ENCODE results near the gene FAM217B. TPM values are rescaled to one million over a fixed set of nuclear protein-coding genes. Genes with fewer than 3 reads are reported as not detected.
A peak's percentile ranks its signal among the peaks of the same experiment; 100 is the strongest.

FAM217B gene, protein sequence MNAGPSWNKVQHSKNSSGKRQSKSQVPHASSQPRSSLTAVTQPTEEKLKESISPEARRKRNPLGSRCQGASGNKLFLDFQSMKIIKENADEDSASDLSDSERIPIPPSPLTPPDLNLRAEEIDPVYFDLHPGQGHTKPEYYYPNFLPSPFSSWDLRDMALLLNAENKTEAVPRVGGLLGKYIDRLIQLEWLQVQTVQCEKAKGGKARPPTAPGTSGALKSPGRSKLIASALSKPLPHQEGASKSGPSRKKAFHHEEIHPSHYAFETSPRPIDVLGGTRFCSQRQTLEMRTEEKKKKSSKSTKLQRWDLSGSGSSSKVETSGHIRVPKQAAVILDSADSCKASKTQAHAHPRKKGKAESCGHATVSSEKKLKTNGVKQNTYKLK
- total RNA-seq (2014; rRNA removed; shearing (Covaris generic)), result 13.5 and 14.0 TPM in 2 replicates

DNA sequence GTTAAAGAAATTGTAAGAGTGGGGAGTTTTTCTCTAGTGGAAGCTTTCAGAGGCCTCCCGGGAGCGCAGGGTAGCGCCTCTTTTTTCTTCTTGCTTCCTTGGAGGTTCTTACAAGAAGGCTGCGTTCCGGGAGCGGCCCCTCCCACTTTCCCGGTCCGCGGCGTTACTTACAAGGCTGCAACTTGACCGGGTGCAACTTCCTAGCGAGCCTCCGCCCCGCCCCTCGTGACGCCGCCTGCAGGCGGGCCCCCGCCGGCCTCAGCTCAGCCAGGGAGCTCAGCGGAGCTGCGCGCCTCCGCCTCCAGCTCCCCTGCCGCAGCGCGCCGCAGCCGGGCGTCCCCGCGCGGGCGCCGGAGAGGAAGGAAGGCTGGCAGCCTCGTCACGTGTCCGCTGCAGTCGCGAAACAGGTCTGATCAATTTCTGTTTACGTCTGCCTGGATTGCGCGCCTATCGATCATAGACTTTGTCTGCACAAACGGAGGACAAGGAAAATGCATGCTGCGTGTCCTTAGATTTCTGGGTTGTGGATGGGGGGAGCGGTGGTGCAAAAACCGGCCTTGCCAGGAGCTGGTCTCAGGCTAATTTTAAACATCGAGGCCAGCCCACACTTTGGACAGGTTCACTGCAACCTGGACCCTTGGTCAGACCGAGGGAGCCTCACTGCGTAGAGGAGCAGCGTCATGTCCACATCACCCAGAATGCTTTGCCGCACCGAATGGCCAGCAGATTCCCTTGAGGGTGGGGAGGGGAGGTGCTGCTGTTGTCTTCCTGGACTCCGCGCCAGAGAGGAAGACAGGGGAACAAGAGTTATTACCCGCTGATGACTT is at the start of gene FAM217B, which contains the start of gene PPP1R3D:
FAM217B (plus strand) TSS at position 261 of the 827 bp plus-strand sequence. CDS start 3,555 bp downstream, outside the sequence.
PPP1R3D (minus strand) TSS at position 177 of the 827 bp plus-strand sequence. CDS start 374 bp downstream, outside the sequence.
- DNase-seq (ENCODE audit: low spot score), result peak; percentile 93
- in situ Hi-C loops (cut with HindIII; ENCODE audit: low sequenced_read_pairs), result no loop called here

DNA sequence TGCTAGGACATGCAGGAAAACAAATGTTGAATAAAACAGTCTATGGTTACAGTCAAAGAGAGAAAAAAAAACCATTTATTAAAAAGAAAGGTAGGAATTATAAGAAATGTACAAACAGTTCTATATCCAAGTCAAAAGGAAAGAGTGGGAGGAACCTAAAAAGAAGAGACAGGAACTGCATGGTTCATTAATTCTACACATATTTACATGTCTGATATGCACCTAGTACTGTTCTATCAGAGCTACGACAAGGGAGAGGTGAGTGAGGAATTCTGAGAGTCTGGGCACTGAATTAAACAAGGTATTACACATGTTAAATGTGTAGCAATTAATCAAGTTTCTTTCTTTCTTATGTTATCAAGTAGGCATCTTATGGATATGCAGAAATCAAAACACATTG is 48.6 kb upstream of the FAM217B start:
- peak; percentile 9 for DNase-seq (ENCODE audit: low spot score)
- in situ Hi-C loops (cut with HindIII; ENCODE audit: low sequenced_read_pairs), result no loop called here

DNA sequence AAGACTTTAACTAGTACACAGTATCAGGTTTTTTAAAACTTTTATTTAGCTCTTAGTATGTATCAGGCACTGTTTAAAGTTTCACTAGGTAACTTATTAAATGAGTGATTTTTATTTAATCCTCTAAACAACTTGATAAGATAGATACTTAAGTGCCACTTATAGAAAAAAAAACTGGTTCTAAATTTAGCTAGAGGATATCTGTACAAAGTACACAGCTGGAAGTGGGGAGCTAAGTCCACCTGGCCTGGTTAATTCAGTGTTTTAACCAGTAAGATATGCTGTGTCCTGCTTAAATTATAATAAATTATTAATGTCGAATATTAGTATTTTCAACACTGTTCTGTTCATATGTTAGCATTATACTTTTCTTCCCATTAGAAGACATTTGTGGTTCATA is 44.3 kb upstream of the FAM217B start:
- in situ Hi-C loops (cut with HindIII; ENCODE audit: low sequenced_read_pairs), result no loop called here
- DNase-seq (ENCODE audit: low spot score), result no peak

DNA sequence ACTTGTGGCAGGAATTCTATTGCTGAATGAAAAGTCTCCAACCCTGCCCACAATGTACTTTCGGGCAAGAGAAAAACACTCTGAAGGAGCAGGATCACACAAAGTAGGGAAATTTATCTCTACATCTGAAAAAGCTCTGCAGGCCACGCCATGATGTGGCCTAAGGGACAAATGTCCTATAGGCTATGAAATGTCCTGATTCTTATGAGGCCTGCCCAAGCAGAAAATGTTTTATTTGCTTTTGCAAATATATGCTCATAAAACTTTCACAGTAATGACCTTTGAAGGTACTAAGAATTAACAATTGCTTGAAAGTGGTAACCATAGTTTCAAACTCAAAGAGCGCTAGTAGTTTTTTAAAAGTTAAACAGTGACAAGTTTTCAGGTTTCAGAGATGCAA is 37.7 kb upstream of the FAM217B start:
- DNase-seq (ENCODE audit: low spot score), result no peak
- in situ Hi-C loops (cut with HindIII; ENCODE audit: low sequenced_read_pairs), result no loop called here

DNA sequence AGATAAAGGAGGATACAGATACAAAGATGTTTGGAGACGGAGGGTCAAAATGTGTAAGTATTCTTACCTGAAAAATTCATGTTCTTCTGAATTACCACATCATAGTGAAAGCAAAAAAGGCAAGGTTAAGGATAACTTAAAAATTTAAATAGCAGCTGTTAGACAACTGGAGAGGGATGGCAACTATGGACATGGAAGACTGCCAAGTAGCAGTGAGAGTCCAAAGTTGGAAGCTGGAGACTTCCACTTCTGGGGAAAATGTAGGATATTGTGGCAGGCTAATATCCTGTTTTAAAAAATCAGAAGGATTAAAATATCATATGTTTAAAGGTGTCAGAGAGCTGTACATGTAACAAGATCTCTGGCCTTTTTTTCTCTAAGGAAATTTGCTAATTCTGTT is 36.6 kb upstream of the FAM217B start:
- in situ Hi-C loops (cut with HindIII; ENCODE audit: low sequenced_read_pairs), result no loop called here
- no peak for DNase-seq (ENCODE audit: low spot score)

DNA sequence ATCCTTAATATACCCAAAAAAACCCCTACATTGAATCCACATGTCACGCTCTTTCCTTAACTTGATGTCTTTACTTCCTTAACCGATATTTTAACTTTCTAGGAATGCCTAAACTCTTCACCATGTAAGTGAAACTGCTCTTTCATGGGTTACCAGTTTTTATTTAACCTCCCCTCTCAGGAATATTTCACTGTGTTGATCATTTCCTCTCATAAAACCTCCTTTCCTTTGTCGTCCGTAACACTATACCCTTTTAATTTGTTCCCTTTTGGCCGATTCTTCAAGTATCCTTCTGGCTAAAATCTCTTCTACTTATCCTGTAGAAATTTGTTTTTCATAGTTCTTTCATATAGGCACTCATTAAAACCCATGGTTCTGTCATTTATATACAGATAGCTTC is 31.3 kb upstream of the FAM217B start:
- in situ Hi-C loops (cut with HindIII; ENCODE audit: low sequenced_read_pairs), result no loop called here
- no peak for DNase-seq (ENCODE audit: low spot score)

DNA sequence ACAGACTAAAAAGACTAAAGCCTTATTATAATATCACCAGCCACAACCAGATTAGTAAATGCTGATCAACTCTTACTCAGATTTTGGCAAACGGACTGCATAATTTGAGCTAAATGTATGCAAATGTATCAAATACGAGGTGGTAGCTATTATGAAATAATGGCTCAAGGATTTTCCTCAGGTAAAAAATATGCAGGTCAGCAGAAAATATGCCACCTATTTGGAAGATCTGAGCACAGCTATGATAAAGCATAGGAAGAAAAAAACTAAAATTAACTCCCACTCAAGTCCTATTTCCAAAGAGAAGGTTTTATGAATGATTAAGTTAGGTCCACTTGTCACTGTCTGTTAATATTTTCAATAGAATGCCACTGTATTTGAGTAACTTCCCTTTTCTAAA is 29.1 kb upstream of the FAM217B start:
- in situ Hi-C loops (cut with HindIII; ENCODE audit: low sequenced_read_pairs), result no loop called here

DNA sequence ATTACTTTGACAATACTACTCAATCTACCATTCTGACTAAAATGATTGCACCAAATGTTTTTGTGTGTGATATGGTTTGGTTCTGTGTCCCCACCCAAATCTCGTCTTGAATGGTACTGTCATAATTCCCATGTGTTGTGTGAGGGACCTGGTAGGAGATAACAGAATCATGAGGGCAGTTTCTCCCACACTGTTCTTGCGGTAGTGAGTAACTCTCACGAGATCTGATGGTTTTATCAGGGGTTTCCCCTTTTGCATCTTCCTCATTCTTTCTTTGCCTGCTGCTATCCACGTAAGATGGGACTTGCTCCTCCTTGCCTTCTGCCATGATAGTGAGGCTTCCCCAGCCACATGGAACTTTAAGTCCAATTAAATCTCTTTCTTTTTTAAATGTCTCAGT is 27.6 kb upstream of the FAM217B start:
- in situ Hi-C loops (cut with HindIII; ENCODE audit: low sequenced_read_pairs), result no loop called here
- DNase-seq (ENCODE audit: low spot score), result no peak

More for the DNA sequence above, 29.1 kb upstream of the FAM217B start:
- no peak for DNase-seq (ENCODE audit: low spot score)

DNA sequence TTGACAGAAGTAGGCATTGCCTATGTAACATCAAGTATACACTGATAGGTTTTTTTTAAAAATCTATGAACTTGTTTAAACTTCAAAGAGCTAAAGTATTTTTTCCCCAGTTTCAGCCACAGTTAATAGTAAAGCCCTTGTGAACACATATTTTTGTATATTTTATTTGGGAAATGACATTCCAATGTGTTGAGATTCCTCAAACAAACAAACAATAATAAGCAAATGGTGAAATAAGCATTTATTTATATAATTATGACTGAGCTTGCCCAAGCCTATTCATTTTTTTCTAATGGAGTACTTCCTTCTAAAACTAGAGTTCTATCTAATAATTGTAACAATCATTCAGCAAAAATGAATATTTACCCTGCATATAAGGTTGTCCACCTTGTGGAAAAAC is 19.2 kb upstream of the FAM217B start:
- DNase-seq (ENCODE audit: low spot score), result no peak
- in situ Hi-C loops (cut with HindIII; ENCODE audit: low sequenced_read_pairs), result no loop called here

DNA sequence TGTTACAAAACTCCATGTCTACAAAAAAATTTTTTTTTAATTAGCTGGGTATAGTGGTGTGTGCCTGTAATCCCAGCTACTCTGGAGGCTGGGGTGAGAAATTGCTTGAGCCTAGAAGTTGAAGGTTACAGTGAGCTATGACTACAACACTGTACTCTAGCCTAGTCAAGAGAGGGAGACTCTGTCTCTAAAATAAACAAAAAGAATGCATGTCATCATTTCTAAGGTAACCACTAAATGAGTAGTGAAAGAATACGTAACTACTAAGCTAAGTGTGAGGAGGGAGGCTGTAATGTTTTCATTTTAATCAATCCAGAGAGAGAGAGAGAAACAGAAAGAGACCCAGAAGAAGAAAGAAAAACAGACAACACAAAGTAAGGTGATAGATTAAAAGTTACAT is 16.7 kb upstream of the FAM217B start:
- in situ Hi-C loops (cut with HindIII; ENCODE audit: low sequenced_read_pairs), result no loop called here
- DNase-seq (ENCODE audit: low spot score), result no peak

DNA sequence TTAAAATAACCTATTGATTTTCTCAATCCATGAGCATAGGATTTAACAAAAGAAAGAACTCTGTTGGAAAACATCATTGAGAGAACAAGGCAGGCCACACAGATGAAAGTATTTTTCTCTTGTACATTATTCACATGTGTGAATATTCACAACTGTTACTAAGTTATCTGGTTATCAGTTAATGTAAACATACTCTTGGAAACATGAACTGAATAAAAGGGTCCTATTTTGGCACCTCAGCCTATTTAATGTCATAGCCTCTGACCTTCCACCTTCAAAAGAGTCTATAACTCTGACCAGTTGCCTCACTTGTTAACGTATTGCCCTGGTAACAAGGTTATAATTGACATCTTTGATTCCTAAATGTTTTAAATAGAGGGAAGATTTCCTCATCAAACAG is 14.8 kb upstream of the FAM217B start:
- DNase-seq (ENCODE audit: low spot score), result no peak
- in situ Hi-C loops (cut with HindIII; ENCODE audit: low sequenced_read_pairs), result no loop called here

DNA sequence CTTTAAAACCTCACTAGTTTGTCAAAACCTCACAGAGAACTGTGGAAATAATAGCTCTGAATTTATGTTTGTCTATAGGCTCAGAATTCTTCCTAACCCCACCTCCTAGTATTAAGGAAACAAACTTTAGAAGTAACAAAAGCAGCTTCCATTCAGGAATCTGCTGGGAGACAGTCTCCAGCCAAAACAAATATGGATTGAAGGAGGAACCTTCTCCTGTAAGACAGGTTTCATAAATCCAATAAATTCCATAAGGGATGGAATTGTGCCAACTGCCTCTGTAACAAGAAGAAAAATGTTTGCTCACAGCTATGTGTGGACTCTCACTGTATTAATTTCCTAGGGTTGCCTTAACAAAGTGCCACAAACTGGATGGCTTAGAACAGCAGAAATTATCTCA is 14.3 kb upstream of the FAM217B start:
- in situ Hi-C loops (cut with HindIII; ENCODE audit: low sequenced_read_pairs), result no loop called here
- no peak for DNase-seq (ENCODE audit: low spot score)

DNA sequence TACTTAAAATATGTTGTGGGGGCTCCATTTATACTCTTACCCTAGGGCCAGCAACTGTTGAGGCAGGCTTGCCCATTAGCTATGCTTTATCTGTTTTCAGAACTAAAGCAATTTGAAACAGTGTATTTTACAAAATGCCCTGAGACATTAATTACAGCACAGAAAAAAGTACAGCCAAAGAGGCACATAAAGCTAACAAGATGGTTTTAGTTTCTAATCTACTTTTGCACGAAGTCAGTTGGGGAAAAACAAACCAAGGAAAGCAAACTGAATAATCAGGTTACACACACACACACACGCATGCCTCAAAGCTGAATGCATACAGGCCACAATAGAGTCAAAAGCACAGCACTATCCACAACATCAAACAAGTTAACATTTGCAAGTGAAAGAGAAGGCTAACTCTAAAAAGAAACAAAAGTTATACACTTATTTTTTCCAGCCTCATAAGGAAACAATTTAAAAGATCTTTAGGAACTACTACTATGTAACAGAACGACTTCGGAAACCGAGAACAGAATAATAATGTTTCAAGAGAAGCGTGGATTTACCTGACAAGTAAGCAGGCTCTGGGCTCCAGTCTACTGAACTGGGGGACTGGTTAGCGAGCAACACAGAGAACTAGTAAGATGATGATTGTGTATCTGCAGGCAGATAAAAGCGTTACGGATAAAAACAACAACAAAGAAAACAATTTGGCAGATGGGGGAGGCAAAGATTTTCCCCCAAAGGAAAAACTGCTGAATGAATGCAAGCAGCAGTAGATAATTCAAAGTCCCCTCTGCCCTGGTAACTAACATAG is 8.5 kb upstream of the FAM217B start:
- no peak for DNase-seq (ENCODE audit: low spot score)
- in situ Hi-C loops (cut with HindIII; ENCODE audit: low sequenced_read_pairs), result no loop called here

DNA sequence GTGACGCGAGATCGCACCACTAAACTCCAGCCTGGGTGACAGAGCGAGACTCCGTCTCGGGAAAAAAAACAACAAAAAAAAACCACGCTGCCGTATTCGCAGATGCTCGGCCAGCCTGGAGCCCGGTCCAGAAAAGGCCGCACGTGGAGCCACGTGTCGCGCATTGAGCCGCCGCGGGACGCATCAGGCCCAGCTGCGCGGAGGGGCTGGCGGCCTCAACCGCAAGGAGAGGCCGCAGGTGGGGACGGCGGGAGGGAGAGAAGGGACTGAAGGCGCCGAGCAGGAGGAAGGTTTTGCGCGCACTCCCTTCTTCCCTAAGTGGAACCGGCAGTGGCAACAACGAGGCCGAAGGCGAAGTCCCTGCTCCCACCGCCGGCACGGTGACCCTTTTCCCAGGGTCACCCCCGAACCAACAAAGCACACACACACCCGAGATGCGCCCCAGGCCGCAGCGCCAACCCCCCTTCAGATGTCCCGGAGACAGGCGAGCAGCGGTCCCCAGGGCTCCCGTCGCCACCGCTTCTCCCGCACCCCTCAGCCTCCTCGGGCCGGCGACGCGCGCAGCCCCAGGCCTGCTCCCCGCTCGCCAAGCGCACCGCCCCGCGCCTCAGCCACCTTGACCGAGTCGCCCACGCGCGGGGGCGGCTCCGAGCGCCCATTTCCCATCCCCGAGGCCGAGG is 7.4 kb upstream of the FAM217B start:
- in situ Hi-C loops (cut with HindIII; ENCODE audit: low sequenced_read_pairs), result no loop called here
- no peak for DNase-seq (ENCODE audit: low spot score)

DNA sequence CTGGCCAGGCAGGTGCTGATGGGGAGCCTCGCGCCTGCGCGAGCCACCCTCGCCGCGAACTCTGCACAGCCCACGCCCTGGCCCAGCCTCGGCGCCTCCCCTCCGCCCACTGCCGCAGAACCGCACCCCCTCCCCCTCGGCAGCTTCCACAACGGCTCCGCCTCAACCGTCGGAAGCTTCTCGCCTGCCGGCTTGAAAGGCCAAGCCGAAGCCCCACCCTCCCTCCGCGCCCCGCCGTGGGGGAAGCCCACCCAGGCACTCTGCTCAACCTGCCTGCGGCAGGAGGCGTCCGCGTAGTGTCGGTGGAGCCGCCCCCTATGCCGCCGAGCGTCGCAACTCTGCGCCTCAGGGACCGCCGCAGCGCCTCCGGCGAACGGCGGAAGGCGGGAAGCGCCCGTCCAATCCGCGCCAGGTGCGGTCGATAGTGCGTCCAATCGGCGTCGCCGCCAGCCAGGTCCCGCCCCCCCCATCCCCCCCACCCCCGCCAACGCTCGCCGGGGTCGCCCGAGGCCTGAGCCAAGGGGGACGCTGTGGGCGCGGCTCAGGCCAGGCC is 6.8 kb upstream of the FAM217B start, which contains the start of gene SYCP2:
SYCP2 (minus strand) TSS at position 342 of the 553 bp plus-strand sequence. CDS start 11,224 bp downstream, outside the sequence.
- in situ Hi-C loops (cut with HindIII; ENCODE audit: low sequenced_read_pairs), result no loop called here
- DNase-seq (ENCODE audit: low spot score), result no peak

DNA sequence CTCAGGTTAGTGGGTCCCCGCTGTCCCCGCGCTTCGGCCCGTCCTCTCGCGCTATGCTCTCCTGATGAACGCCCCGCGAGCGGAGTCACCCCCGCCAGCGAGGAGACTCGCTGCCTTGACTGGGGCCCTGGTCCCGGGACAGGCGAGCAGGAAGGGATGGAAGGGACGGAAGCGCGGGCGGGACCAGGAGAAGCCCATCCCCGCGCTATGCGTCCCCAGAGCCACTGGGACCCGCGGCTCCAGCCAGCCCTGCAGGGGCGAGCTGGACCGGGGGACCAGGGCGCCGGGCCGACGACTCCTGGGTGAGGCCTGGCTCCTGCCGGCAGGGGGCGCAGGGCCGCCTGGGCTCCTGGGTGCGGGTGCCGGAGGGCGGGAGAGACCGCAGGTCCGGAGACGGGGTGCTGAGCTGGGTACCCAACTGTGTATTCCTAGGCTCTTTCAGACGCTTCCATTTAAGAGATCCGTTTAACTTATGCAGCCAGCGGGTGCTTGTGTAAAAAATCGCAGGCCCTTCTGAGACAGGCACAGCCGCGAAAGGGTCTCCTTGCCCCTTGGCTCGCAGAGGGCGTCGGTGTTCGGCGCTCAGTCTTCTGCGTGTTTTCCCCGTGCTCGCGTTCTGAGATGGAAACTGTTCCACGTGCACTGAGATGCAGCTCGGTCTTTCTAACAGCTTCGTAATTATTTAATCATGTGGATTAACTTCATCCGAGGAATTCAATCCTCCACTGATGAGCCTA is 6.2 kb upstream of the FAM217B start:
- in situ Hi-C loops (cut with HindIII; ENCODE audit: low sequenced_read_pairs), result no loop called here
- DNase-seq (ENCODE audit: low spot score), result peak; percentile 71

DNA sequence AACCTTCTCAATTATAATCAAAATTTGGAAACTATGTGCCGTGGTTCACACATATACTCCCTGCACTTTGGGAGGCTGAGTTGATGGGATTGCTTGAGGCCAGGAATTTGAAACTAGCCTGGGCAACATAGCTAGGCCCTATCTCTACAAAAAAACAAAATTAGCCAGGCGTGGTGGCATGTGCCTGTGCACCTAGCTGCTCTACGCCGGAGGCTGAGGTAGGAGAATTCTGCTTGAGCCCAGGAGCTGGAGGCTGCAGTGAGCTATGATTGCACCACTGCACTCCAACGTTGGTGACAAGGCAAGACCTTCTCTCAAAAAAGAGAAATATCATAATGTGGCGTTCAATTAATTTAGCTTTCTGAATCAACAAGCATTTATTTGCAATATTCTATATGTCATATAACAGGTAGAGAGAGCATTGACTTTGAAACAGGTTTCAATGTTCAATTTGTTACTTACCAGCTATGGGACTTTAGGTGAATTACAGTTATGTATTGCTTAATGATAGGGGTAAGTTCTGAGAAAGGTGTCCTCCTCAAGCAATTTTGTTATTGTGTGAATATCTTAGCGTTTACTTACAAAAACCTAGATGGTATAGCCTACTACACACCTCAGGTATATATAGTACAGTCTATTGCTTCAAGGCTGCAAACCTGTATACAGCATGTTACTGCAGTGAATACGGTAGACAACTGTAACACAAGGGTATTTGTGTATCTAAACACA is 4.6 kb upstream of the FAM217B start:
- no peak for DNase-seq (ENCODE audit: low spot score)

More for the DNA sequence above, 4.6 kb upstream of the FAM217B start:
- in situ Hi-C loops (cut with HindIII; ENCODE audit: low sequenced_read_pairs), result no loop called here

Data from G401 (cell line).